Activated T-cell treated with anti-CD3 and anti-CD28 coated beads, Interleukin-2, amount 50 U/mL, for 24 hours (primary cell): ENCODE results near the gene FSHR.

Experiments
- DNase-seq: peaks from one replicate; pipeline ENCODE4 v3.0.0-alpha.2; 2020
- H3K27ac Mint-ChIP-seq: 2 replicates; pipeline ENCODE4 v1.8.0; 2020; ENCODE audit warnings: mild to moderate bottlenecking, mixed read lengths
- H3K27me3 Mint-ChIP-seq: 2 replicates; pipeline ENCODE4 v1.8.0; 2020; ENCODE audit warnings: mixed read lengths
- H3K36me3 Mint-ChIP-seq: 2 replicates; pipeline ENCODE4 v1.8.0; 2020; ENCODE audit warnings: low read depth, mixed read lengths
- H3K4me1 Mint-ChIP-seq: 2 replicates; pipeline ENCODE4 v1.8.0; 2020; ENCODE audit warnings: low read depth, mixed read lengths
- H3K4me3 Mint-ChIP-seq: 2 replicates; pipeline ENCODE4 v1.8.0; 2020; ENCODE audit warnings: mild to moderate bottlenecking, moderate library complexity, mixed read lengths
- H3K9me3 Mint-ChIP-seq: 2 replicates; pipeline ENCODE4 v1.8.0; 2020; ENCODE audit warnings: mixed read lengths

The FSHR gene, protein sequence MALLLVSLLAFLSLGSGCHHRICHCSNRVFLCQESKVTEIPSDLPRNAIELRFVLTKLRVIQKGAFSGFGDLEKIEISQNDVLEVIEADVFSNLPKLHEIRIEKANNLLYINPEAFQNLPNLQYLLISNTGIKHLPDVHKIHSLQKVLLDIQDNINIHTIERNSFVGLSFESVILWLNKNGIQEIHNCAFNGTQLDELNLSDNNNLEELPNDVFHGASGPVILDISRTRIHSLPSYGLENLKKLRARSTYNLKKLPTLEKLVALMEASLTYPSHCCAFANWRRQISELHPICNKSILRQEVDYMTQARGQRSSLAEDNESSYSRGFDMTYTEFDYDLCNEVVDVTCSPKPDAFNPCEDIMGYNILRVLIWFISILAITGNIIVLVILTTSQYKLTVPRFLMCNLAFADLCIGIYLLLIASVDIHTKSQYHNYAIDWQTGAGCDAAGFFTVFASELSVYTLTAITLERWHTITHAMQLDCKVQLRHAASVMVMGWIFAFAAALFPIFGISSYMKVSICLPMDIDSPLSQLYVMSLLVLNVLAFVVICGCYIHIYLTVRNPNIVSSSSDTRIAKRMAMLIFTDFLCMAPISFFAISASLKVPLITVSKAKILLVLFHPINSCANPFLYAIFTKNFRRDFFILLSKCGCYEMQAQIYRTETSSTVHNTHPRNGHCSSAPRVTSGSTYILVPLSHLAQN

GRCh38 chr2:49154140-49154539, at the start of gene FSHR:
Gene FSHR (minus strand): TSS chr2:49154515. CDS start chr2:49154417, 98 bp downstream.
- H3K27ac Mint-ChIP-seq, result no peak within 1 kb of the TSS
- no peaks in the 10 kb centered on the region for H3K36me3 Mint-ChIP-seq
- H3K27me3 Mint-ChIP-seq, result no peaks in the 10 kb centered on the region

DNA sequence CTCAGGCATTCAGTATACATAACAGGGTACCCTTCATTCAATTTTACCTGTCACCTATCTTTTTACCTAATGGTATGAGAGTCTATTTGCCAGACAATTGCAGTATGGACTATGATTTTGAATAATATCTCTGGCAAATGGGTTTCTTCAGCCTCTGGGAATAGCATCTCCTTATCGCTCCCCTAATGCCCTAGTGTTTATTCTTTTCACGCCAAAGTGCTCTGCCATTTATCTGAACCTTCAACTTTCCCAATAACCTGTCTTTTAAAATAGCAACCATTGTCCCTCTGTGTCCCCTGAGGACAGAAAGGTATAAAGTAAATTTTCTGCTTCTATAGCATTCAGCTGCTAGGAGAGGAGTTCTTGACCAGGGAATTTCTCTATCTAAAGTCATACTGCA, 45.0 kb upstream of the FSHR start:
- Mint-ChIP-seq H3K27ac (no peak overlapping the region), H3K9me3 (peaks cover 8% of the 10 kb centered on the region), H3K36me3 (no peaks in the 10 kb centered on the region), H3K27me3 (no peaks in the 10 kb centered on the region), H3K4me3 (no peak overlapping the region), H3K4me1 (no peaks in the 10 kb centered on the region)
- no peak for DNase-seq

More at GRCh38 chr2:49154140-49154539, at the start of gene FSHR:
- no peak for DNase-seq
- H3K4me3 Mint-ChIP-seq, result no peak within 1 kb of the TSS
- no peaks in the 10 kb centered on the region for H3K4me1 Mint-ChIP-seq
- peaks cover 6% of the 10 kb centered on the region for H3K9me3 Mint-ChIP-seq

DNA sequence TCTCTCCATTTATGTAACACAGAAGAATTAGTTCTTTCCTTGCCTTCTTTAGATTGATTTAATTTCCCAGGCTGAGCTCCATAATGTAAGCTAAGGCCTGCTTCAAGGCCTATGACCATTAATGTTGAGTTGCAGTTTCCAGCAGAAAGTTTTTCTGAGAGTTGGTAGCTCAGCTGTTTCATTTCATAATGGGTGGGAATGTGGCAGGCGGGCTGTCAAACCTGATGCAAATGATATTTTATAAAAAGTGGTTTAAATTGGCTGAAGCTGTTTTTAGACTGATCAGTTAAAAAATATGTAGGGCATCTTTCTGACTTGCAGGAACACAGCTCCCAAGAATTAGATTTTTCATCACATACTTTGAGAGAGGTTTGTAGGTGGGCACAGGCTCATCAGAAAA, 40.4 kb upstream of the FSHR start:
- Mint-ChIP-seq H3K36me3 (no peaks in the 10 kb centered on the region), H3K4me3 (no peak overlapping the region), H3K27me3 (no peaks in the 10 kb centered on the region), H3K4me1 (no peaks in the 10 kb centered on the region), H3K27ac (no peak overlapping the region), H3K9me3 (peaks cover 2% of the 10 kb centered on the region)
- DNase-seq, result no peak

GRCh38 chr2:49192036-49192435, 37.7 kb upstream of the FSHR start:
- no peaks in the 10 kb centered on the region for H3K36me3 Mint-ChIP-seq
- no peaks in the 10 kb centered on the region for H3K27me3 Mint-ChIP-seq
- H3K4me1 Mint-ChIP-seq, result no peaks in the 10 kb centered on the region
- H3K27ac Mint-ChIP-seq, result no peak overlapping the region
- no peak for DNase-seq
- H3K9me3 Mint-ChIP-seq, result peaks cover 2% of the 10 kb centered on the region
- no peak overlapping the region for H3K4me3 Mint-ChIP-seq

- H3K27ac Mint-ChIP-seq, result no peak overlapping the region
- H3K4me3 Mint-ChIP-seq, result no peak overlapping the region
- H3K27me3 Mint-ChIP-seq, result no peaks in the 10 kb centered on the region
- no peak for DNase-seq
- H3K9me3 Mint-ChIP-seq, result peaks cover 2% of the 10 kb centered on the region
- H3K4me1 Mint-ChIP-seq, result no peaks in the 10 kb centered on the region
- no peaks in the 10 kb centered on the region for H3K36me3 Mint-ChIP-seq
These were observed 35.4 kb upstream of the FSHR start for GRCh38 chr2:49189512-49190225.

- Mint-ChIP-seq H3K4me3 (no peak overlapping the region), H3K27ac (no peak overlapping the region), H3K27me3 (no peaks in the 10 kb centered on the region)
These were observed 31.8 kb upstream of the FSHR start for GRCh38 chr2:49186050-49186648.

GRCh38 chr2:49178656-49179055, 24.3 kb upstream of the FSHR start:
- Mint-ChIP-seq H3K9me3 (peaks cover 4% of the 10 kb centered on the region), H3K4me3 (no peak overlapping the region), H3K27ac (no peak overlapping the region), H3K36me3 (no peaks in the 10 kb centered on the region), H3K27me3 (no peaks in the 10 kb centered on the region), H3K4me1 (no peaks in the 10 kb centered on the region)
- no peak for DNase-seq

More at GRCh38 chr2:49186050-49186648, 31.8 kb upstream of the FSHR start:
- no peak for DNase-seq
- no peaks in the 10 kb centered on the region for H3K4me1 Mint-ChIP-seq
- H3K36me3 Mint-ChIP-seq, result no peaks in the 10 kb centered on the region
- peaks cover 2% of the 10 kb centered on the region for H3K9me3 Mint-ChIP-seq

DNA sequence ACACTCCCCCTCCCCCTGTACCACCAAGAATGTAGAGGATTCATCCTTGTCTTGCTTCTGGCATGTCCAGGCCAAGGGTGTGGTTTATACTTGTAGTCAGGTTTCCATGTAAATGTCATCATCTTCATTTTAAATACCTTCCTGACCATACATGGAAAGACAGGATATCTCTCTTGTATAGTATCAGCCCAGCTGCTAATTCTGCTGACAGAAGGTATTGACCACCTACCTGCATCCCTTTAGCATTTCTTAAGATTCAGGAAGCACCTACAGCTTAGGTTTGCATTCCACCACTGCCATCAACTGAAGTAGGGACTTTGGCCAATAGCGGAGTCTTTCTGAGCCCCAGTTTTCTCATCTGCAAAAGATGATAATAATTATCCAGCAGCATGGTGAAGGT, 22.9 kb upstream of the FSHR start:
- Mint-ChIP-seq H3K4me1 (no peaks in the 10 kb centered on the region), H3K9me3 (peaks cover 6% of the 10 kb centered on the region), H3K27ac (no peak overlapping the region), H3K27me3 (no peaks in the 10 kb centered on the region), H3K4me3 (no peak overlapping the region), H3K36me3 (no peaks in the 10 kb centered on the region)
- no peak for DNase-seq

DNA sequence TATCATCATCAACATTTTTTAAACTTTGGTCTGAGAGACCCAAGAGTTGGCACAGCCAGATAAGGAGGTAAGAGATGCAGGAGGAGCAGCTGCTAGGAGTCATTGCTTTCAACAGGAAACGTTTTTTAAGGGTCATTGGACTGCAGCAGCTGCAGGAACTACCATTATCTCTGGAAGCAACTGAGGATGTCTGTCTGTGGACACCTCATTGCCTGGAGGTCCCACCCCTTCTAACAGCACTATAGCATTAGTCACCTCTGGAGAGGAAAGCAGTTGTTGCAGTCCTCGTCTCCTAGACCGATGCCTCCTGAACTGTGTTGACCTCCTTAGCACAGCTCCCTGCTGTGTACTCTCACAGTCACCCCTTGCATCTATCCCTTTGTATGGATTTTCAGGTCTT, 21.5 kb upstream of the FSHR start:
- no peaks in the 10 kb centered on the region for H3K4me1 Mint-ChIP-seq
- H3K27ac Mint-ChIP-seq, result no peak overlapping the region
- no peaks in the 10 kb centered on the region for H3K36me3 Mint-ChIP-seq
- H3K4me3 Mint-ChIP-seq, result no peak overlapping the region
- H3K9me3 Mint-ChIP-seq, result peaks cover 6% of the 10 kb centered on the region
- H3K27me3 Mint-ChIP-seq, result no peaks in the 10 kb centered on the region
- no peak for DNase-seq

DNA sequence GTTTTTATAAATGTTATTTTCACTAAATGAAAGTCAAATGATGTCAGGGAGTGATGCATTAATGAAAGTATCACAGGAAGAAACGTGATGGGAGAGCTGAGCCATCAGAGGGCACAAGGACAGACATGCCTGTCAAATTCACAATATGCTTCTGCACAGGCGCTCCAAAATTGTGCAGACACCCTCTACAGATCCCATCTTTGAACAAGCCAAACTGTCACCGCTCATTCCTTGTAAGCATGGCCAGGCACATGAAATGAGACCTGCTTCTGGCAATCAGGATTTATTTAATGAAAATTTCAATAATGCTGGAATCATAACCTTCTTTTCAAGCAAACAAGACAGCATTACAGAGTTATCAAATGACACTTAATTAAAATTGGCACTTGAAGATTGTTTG, 20.4 kb upstream of the FSHR start:
- no peaks in the 10 kb centered on the region for H3K4me1 Mint-ChIP-seq
- H3K4me3 Mint-ChIP-seq, result no peak overlapping the region

DNA sequence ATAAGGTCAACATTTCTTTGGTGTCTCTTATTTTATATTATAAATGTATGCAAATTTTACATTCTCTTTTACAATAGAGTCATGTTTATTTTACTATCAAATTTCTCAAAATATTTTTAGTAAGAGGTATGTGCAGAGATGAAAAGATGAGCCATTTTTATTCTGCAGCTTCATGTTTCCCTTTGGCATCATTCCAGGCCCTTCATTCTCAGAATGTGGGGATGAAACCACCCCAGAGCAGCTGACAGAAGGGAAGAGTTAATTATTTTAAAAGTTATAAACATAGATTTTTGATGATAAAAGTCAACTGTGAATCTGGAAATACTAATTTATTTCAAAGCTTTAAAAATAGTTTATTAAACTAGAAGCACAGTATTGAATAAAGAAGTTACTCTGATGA, 12.8 kb upstream of the FSHR start:
- Mint-ChIP-seq H3K27ac (no peak overlapping the region), H3K4me3 (no peak overlapping the region), H3K9me3 (peaks cover 7% of the 10 kb centered on the region), H3K4me1 (no peaks in the 10 kb centered on the region), H3K36me3 (no peaks in the 10 kb centered on the region), H3K27me3 (no peaks in the 10 kb centered on the region)
- DNase-seq, result no peak

More for the DNA sequence above, 20.4 kb upstream of the FSHR start:
- Mint-ChIP-seq H3K27ac (no peak overlapping the region), H3K36me3 (no peaks in the 10 kb centered on the region), H3K9me3 (peaks cover 6% of the 10 kb centered on the region), H3K27me3 (no peaks in the 10 kb centered on the region)
- no peak for DNase-seq

DNA sequence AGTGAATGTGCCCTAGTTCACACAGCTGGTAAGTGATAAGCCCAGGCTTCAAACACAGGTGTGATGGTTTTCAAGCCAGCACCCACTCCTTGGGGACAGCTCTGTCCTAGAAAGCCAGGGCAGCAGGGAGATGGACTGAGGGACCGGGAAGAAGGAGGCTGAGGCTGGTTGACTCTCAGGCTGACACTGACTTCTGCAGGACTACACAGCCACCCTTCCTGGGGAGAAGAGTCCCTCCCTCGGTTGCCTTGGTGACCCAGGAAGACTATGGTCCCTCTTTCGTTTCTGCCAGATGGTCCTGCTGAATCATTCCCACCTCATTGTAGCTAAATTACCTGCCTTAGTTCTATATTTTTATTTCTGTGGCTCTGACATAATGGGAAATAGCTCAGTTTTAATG, 11.3 kb upstream of the FSHR start:
- peaks cover 8% of the 10 kb centered on the region for H3K9me3 Mint-ChIP-seq
- no peak overlapping the region for H3K27ac Mint-ChIP-seq
- no peak overlapping the region for H3K4me3 Mint-ChIP-seq
- no peaks in the 10 kb centered on the region for H3K36me3 Mint-ChIP-seq
- no peaks in the 10 kb centered on the region for H3K27me3 Mint-ChIP-seq
- no peaks in the 10 kb centered on the region for H3K4me1 Mint-ChIP-seq
- no peak for DNase-seq

GRCh38 chr2:49164729-49165128, 10.4 kb upstream of the FSHR start:
- no peak overlapping the region for H3K4me3 Mint-ChIP-seq
- H3K4me1 Mint-ChIP-seq, result no peaks in the 10 kb centered on the region
- no peak overlapping the region for H3K27ac Mint-ChIP-seq
- no peaks in the 10 kb centered on the region for H3K27me3 Mint-ChIP-seq
- H3K36me3 Mint-ChIP-seq, result no peaks in the 10 kb centered on the region
- no peak for DNase-seq
- peaks cover 8% of the 10 kb centered on the region for H3K9me3 Mint-ChIP-seq

- H3K4me1 Mint-ChIP-seq, result no peaks in the 10 kb centered on the region
- no peaks in the 10 kb centered on the region for H3K27me3 Mint-ChIP-seq
- H3K27ac Mint-ChIP-seq, result no peak overlapping the region
- peaks cover 8% of the 10 kb centered on the region for H3K9me3 Mint-ChIP-seq
- H3K36me3 Mint-ChIP-seq, result no peaks in the 10 kb centered on the region
- no peak for DNase-seq
- H3K4me3 Mint-ChIP-seq, result no peak overlapping the region
These were observed 7.8 kb upstream of the FSHR start for GRCh38 chr2:49162151-49162550.
